PC-9 (cell line): Measurements from ENCODE around the gene TMEM63B.

Experiments
- CTCF ChIP-seq: fragments of 200-600 bp; sonication (generic); conservative IDR thresholded peaks from 2 replicates; pipeline ENCODE4 v1.6.1; 2017; ENCODE audit warnings: mixed run types, antibody characterized with exemption, mild to moderate bottlenecking, moderate library complexity
- EZH2 ChIP-seq: fragments of 200-600 bp; sonication (generic); IDR thresholded peaks from 2 replicates; pipeline ENCODE4 v1.8.0; 2017; ENCODE audit warnings: antibody characterized with exemption, low read depth

DNA sequence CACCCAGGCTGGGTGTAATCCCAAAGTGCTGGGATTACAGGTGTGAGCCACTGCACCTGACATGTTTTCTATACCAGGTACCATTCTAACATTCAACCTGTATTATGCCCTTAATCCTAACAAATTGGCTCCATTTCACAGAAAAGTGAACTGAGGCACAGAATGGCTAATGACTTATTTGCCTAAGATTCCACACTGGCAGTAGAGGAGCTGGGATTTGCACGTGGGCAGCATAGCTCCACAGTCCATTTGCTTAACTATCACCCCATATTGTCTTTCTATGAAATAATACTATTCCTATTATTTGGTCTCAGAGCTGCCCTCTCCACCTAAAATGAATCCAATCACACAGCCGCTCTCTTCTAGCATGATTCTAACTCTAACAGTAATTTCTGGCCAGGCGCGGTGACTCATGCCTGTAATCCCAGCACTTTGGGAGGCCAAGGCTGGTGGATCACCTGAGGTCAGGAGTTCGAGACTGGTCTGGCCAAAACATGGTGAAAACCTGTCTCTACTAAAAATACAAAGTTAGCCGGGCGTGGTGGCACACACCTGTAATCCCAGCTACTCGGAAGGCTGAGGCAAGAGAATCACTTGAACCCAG is 66.1 kb downstream of the TMEM63B start:
- no peak for TF ChIP-seq EZH2
- no peak for TF ChIP-seq CTCF
